ENCODE data around the gene USP17L25.
"Not testable (repeated sequence)": the region's sequence is repeated elsewhere in the genome, so short reads cannot be mapped to it uniquely, and the experiment has no call there.

USP17L25 gene, protein sequence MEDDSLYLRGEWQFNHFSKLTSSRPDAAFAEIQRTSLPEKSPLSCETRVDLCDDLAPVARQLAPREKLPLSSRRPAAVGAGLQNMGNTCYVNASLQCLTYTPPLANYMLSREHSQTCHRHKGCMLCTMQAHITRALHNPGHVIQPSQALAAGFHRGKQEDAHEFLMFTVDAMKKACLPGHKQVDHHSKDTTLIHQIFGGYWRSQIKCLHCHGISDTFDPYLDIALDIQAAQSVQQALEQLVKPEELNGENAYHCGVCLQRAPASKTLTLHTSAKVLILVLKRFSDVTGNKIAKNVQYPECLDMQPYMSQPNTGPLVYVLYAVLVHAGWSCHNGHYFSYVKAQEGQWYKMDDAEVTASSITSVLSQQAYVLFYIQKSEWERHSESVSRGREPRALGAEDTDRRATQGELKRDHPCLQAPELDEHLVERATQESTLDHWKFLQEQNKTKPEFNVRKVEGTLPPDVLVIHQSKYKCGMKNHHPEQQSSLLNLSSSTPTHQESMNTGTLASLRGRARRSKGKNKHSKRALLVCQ

DNA sequence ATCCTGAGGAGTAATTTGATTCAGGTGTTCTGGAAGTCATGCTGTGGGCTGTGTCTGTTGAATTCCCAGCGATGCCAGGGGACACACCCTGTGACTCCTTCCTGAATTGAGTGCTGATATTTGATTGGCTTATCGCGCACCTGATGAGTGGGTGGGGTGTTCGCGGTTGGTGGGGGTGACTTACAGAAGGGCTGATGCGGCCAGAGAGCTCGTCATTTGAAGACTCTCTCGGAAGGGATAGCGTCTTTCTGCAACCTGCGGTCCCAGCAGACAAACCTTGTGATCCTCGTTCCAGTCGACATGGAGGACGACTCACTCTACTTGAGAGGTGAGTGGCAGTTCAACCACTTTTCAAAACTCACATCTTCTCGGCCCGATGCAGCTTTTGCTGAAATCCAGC is at the start of gene USP17L25:
Gene USP17L25 (plus strand): TSS at position 301 of the 400 bp plus-strand sequence. CDS start 0 bp downstream, at position 301.
- DNase-seq; H3K9me3 ChIP-seq (ENCODE audit: severe bottlenecking); H3K4me3 ChIP-seq (ENCODE audit: low read depth, low read length); H3K27ac ChIP-seq; H3K27me3 ChIP-seq (ENCODE audit: insufficient read depth, low read depth, severe bottlenecking); H3K36me3 ChIP-seq: not testable (repeated sequence)

DNA sequence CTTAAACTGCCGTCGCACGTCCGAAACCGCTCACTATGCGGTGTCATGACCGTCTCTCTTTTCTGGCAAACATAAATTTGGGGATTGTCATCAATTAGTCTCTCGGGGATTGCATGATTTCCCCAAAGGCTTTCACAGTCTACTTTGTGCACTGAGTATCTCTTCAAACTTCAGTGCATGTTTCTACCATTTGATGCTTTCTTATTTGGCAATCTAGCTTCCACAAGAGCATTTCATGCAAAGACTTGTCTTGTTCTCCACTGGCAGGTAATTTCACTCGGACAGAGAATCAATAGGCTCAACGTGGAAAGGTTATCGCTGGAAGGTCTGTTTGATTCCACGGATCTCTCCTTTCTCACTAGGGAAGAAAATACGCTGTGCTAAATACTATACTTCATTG is 5.5 kb upstream of the USP17L25 start:
- H3K9me3 ChIP-seq (ENCODE audit: severe bottlenecking); DNase-seq; H3K4me3 ChIP-seq (ENCODE audit: low read depth, low read length); H3K27me3 ChIP-seq (ENCODE audit: insufficient read depth, low read depth, severe bottlenecking); H3K36me3 ChIP-seq; H3K27ac ChIP-seq: not testable (repeated sequence)

DNA sequence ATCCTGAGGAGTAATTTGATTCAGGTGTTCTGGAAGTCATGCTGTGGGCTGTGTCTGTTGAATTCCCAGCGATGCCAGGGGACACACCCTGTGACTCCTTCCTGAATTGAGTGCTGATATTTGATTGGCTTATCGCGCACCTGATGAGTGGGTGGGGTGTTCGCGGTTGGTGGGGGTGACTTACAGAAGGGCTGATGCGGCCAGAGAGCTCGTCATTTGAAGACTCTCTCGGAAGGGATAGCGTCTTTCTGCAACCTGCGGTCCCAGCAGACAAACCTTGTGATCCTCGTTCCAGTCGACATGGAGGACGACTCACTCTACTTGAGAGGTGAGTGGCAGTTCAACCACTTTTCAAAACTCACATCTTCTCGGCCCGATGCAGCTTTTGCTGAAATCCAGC is 4.8 kb upstream of the USP17L25 start, which contains the start of gene USP17L24:
Gene USP17L24 (plus strand): TSS at position 301 of the 400 bp plus-strand sequence. CDS start 0 bp downstream, at position 301.
- H3K4me3 ChIP-seq (ENCODE audit: low read depth, low read length); DNase-seq; H3K27ac ChIP-seq; H3K27me3 ChIP-seq (ENCODE audit: insufficient read depth, low read depth, severe bottlenecking); H3K9me3 ChIP-seq (ENCODE audit: severe bottlenecking); H3K36me3 ChIP-seq: not testable (repeated sequence)

DNA sequence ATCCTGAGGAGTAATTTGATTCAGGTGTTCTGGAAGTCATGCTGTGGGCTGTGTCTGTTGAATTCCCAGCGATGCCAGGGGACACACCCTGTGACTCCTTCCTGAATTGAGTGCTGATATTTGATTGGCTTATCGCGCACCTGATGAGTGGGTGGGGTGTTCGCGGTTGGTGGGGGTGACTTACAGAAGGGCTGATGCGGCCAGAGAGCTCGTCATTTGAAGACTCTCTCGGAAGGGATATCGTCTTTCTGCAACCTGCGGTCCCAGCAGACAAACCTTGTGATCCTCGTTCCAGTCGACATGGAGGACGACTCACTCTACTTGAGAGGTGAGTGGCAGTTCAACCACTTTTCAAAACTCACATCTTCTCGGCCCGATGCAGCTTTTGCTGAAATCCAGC is 4.6 kb downstream of the USP17L25 start, which contains the start of gene USP17L26:
Gene USP17L26 (plus strand): TSS at position 301 of the 400 bp plus-strand sequence. CDS start 0 bp downstream, at position 301.
- DNase-seq; H3K4me3 ChIP-seq (ENCODE audit: low read depth, low read length); H3K36me3 ChIP-seq; H3K9me3 ChIP-seq (ENCODE audit: severe bottlenecking); H3K27me3 ChIP-seq (ENCODE audit: insufficient read depth, low read depth, severe bottlenecking); H3K27ac ChIP-seq: not testable (repeated sequence)

DNA sequence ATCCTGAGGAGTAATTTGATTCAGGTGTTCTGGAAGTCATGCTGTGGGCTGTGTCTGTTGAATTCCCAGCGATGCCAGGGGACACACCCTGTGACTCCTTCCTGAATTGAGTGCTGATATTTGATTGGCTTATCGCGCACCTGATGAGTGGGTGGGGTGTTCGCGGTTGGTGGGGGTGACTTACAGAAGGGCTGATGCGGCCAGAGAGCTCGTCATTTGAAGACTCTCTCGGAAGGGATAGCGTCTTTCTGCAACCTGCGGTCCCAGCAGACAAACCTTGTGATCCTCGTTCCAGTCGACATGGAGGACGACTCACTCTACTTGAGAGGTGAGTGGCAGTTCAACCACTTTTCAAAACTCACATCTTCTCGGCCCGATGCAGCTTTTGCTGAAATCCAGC is 9.4 kb downstream of the USP17L25 start, which contains the start of gene USP17L5:
Gene USP17L5 (plus strand): TSS at position 301 of the 400 bp plus-strand sequence. CDS start 0 bp downstream, at position 301.
- H3K36me3 ChIP-seq; H3K4me3 ChIP-seq (ENCODE audit: low read depth, low read length); H3K27me3 ChIP-seq (ENCODE audit: insufficient read depth, low read depth, severe bottlenecking); H3K9me3 ChIP-seq (ENCODE audit: severe bottlenecking); H3K27ac ChIP-seq; DNase-seq: not testable (repeated sequence)

DNA sequence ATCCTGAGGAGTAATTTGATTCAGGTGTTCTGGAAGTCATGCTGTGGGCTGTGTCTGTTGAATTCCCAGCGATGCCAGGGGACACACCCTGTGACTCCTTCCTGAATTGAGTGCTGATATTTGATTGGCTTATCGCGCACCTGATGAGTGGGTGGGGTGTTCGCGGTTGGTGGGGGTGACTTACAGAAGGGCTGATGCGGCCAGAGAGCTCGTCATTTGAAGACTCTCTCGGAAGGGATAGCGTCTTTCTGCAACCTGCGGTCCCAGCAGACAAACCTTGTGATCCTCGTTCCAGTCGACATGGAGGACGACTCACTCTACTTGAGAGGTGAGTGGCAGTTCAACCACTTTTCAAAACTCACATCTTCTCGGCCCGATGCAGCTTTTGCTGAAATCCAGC is 14.1 kb downstream of the USP17L25 start, which contains the start of gene USP17L27:
Gene USP17L27 (plus strand): TSS at position 301 of the 400 bp plus-strand sequence. CDS start 0 bp downstream, at position 301.
- H3K27ac ChIP-seq; DNase-seq; H3K27me3 ChIP-seq (ENCODE audit: insufficient read depth, low read depth, severe bottlenecking); H3K4me3 ChIP-seq (ENCODE audit: low read depth, low read length); H3K9me3 ChIP-seq (ENCODE audit: severe bottlenecking); H3K36me3 ChIP-seq: not testable (repeated sequence)

DNA sequence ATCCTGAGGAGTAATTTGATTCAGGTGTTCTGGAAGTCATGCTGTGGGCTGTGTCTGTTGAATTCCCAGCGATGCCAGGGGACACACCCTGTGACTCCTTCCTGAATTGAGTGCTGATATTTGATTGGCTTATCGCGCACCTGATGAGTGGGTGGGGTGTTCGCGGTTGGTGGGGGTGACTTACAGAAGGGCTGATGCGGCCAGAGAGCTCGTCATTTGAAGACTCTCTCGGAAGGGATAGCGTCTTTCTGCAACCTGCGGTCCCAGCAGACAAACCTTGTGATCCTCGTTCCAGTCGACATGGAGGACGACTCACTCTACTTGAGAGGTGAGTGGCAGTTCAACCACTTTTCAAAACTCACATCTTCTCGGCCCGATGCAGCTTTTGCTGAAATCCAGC is 18.9 kb downstream of the USP17L25 start, which contains the start of gene USP17L28:
Gene USP17L28 (plus strand): TSS at position 301 of the 400 bp plus-strand sequence. CDS start 0 bp downstream, at position 301.
- not testable (repeated sequence) for H3K9me3 ChIP-seq (ENCODE audit: severe bottlenecking); H3K36me3 ChIP-seq; H3K27ac ChIP-seq

DNA sequence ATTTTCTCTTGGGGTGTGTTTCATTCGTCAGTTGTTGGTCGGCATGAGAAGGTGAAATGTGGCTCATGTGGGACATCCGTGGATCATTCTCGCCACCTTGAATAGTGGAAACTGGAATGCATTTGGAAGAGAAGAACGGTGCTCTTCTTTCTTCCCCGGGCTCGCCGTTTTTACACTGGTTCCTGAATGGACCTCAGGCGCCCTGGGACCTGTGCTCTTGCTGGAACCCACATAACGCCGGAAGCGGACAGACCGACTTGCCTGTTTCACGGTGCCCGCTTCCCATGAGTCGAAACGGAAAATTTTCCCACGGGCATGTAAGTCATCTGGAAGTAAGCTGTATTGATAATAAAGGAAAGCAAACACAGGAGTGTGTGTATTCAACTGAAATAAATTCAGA is 21.2 kb downstream of the USP17L25 start:
- H3K27me3 ChIP-seq (ENCODE audit: insufficient read depth, low read depth, severe bottlenecking); H3K4me3 ChIP-seq (ENCODE audit: low read depth, low read length); H3K27ac ChIP-seq; H3K36me3 ChIP-seq; H3K9me3 ChIP-seq (ENCODE audit: severe bottlenecking): not testable (repeated sequence)
- peak; percentile 27 for DNase-seq

More for the DNA sequence above, 18.9 kb downstream of the USP17L25 start, which contains the start of gene USP17L28:
- not testable (repeated sequence) for H3K4me3 ChIP-seq (ENCODE audit: low read depth, low read length); DNase-seq; H3K27me3 ChIP-seq (ENCODE audit: insufficient read depth, low read depth, severe bottlenecking)

DNA sequence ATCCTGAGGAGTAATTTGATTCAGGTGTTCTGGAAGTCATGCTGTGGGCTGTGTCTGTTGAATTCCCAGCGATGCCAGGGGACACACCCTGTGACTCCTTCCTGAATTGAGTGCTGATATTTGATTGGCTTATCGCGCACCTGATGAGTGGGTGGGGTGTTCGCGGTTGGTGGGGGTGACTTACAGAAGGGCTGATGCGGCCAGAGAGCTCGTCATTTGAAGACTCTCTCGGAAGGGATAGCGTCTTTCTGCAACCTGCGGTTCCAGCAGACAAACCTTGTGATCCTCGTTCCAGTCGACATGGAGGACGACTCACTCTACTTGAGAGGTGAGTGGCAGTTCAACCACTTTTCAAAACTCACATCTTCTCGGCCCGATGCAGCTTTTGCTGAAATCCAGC is 23.6 kb downstream of the USP17L25 start, which contains the start of gene USP17L29:
Gene USP17L29 (plus strand): TSS at position 301 of the 400 bp plus-strand sequence. CDS start 0 bp downstream, at position 301.
- not testable (repeated sequence) for H3K27me3 ChIP-seq (ENCODE audit: insufficient read depth, low read depth, severe bottlenecking); H3K9me3 ChIP-seq (ENCODE audit: severe bottlenecking)

DNA sequence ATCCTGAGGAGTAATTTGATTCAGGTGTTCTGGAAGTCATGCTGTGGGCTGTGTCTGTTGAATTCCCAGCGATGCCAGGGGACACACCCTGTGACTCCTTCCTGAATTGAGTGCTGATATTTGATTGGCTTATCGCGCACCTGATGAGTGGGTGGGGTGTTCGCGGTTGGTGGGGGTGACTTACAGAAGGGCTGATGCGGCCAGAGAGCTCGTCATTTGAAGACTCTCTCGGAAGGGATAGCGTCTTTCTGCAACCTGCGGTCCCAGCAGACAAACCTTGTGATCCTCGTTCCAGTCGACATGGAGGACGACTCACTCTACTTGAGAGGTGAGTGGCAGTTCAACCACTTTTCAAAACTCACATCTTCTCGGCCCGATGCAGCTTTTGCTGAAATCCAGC is 33.1 kb downstream of the USP17L25 start, which contains the start of gene USP17L30:
Gene USP17L30 (plus strand): TSS at position 301 of the 400 bp plus-strand sequence. CDS start 0 bp downstream, at position 301.
- not testable (repeated sequence) for H3K27ac ChIP-seq; H3K27me3 ChIP-seq (ENCODE audit: insufficient read depth, low read depth, severe bottlenecking); H3K9me3 ChIP-seq (ENCODE audit: severe bottlenecking); DNase-seq; H3K36me3 ChIP-seq; H3K4me3 ChIP-seq (ENCODE audit: low read depth, low read length)

More for the DNA sequence above, 23.6 kb downstream of the USP17L25 start, which contains the start of gene USP17L29:
- H3K4me3 ChIP-seq (ENCODE audit: low read depth, low read length); DNase-seq; H3K27ac ChIP-seq; H3K36me3 ChIP-seq: not testable (repeated sequence)

DNA sequence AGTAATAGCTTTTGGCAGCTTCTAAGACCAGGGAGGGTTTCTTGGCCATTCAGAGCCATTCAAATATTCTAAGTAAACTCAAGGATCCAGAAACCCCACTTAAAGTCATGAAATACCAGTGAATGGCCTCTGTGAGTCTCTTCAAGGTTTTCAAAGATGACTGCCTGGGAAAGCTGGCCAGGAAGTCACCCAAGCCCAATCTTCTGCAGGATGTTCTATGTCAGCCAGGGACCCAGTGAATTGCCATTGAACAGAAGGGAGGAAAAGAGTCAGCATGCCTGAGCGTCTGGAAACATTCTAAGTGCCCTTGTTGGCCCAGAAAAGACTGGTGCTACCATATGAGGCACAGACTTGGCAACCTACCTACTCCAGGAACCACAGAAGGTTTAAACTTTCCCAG is 50.2 kb downstream of the USP17L25 start:
- H3K27ac ChIP-seq; H3K27me3 ChIP-seq (ENCODE audit: insufficient read depth, low read depth, severe bottlenecking); H3K36me3 ChIP-seq; DNase-seq; H3K4me3 ChIP-seq (ENCODE audit: low read depth, low read length); H3K9me3 ChIP-seq (ENCODE audit: severe bottlenecking): not testable (repeated sequence)

Data from WERI-Rb-1 (cell line).